Ishikawa (cell line): Measurements from ENCODE around the gene AKNA.

Experiments used
- CEBPB ChIP-seq: IDR thresholded peaks from 2 replicates; pipeline ENCODE4 v1.6.1; 2012
- CREB1 ChIP-seq: IDR thresholded peaks from 2 replicates; pipeline ENCODE4 v1.6.1; 2012; ENCODE audit warnings: low read depth
- EGR1 ChIP-seq: IDR thresholded peaks from 2 replicates; pipeline ENCODE4 v1.6.1; 2012
- EP300 ChIP-seq: IDR thresholded peaks from 2 replicates; pipeline ENCODE4 v1.6.1; 2012; ENCODE audit warnings: borderline replicate concordance
- FOXM1 ChIP-seq: IDR thresholded peaks from 2 replicates; pipeline ENCODE4 v1.6.1; 2012; ENCODE audit warnings: low read depth, borderline replicate concordance
- NFIC ChIP-seq: IDR thresholded peaks from 2 replicates; pipeline ENCODE4 v1.6.1; 2012
- RAD21 ChIP-seq: IDR thresholded peaks from 2 replicates; pipeline ENCODE4 v1.6.1; 2012; ENCODE audit warnings: low read depth
- REST ChIP-seq: IDR thresholded peaks from 2 replicates; pipeline ENCODE4 v1.6.1; 2012; ENCODE audit warnings: low read depth, mild to moderate bottlenecking
- TAF1 ChIP-seq: IDR thresholded peaks from 2 replicates; pipeline ENCODE4 v1.6.1; 2012; ENCODE audit warnings: low read depth, mild to moderate bottlenecking
- TCF12 ChIP-seq: IDR thresholded peaks from 2 replicates; pipeline ENCODE4 v1.6.1; 2012; ENCODE audit warnings: low read depth
- TEAD4 ChIP-seq: IDR thresholded peaks from 2 replicates; pipeline ENCODE4 v1.6.1; 2012
- YY1 ChIP-seq: IDR thresholded peaks from 2 replicates; pipeline ENCODE4 v1.6.1; 2012; ENCODE audit warnings: low read depth
- ZBTB7A ChIP-seq: IDR thresholded peaks from 2 replicates; pipeline ENCODE4 v1.6.1; 2012; ENCODE audit warnings: low read depth
- TF ChIP-seq, protein P1 (sequence below): IDR thresholded peaks from 2 replicates; pipeline ENCODE4 v1.6.1; 2012
- TF ChIP-seq, protein P2 (sequence below): IDR thresholded peaks from 2 replicates; pipeline ENCODE4 v1.6.1; 2012

AKNA gene

GRCh38 chr9:114408645-114409044 is 20.9 kb upstream of the AKNA start:
- TF ChIP-seq ZBTB7A (no peak), EGR1 (no peak), EP300 (no peak), TAF1 (no peak), REST (no peak), CEBPB (no peak), RAD21 (no peak), YY1 (no peak), TCF12 (no peak), FOXM1 (no peak), NFIC (no peak), TEAD4 (no peak), CREB1 (no peak)
- TF ChIP-seq, protein P1, sequence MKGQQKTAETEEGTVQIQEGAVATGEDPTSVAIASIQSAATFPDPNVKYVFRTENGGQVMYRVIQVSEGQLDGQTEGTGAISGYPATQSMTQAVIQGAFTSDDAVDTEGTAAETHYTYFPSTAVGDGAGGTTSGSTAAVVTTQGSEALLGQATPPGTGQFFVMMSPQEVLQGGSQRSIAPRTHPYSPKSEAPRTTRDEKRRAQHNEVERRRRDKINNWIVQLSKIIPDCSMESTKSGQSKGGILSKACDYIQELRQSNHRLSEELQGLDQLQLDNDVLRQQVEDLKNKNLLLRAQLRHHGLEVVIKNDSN = no peak
- TF ChIP-seq, protein P2, sequence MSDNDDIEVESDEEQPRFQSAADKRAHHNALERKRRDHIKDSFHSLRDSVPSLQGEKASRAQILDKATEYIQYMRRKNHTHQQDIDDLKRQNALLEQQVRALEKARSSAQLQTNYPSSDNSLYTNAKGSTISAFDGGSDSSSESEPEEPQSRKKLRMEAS = no peak

GRCh38 chr9:114407889-114408288 is 20.1 kb upstream of the AKNA start:
- TF ChIP-seq, protein P1 = no peak

- TF ChIP-seq FOXM1 = no peak
- no peak for TF ChIP-seq CEBPB
- TF ChIP-seq EP300 = no peak
- no peak for TF ChIP-seq TEAD4
- no peak for TF ChIP-seq CREB1
- no peak for TF ChIP-seq ZBTB7A
- TF ChIP-seq NFIC = no peak
- no peak for TF ChIP-seq REST
- TF ChIP-seq RAD21 = no peak
- no peak for TF ChIP-seq YY1
- TF ChIP-seq, protein P2 = no peak
- TF ChIP-seq, protein P1 = no peak
- no peak for TF ChIP-seq TCF12
- no peak for TF ChIP-seq EGR1
- TF ChIP-seq TAF1 = no peak
Observed at GRCh38 chr9:114406441-114406840, 18.7 kb upstream of the AKNA start.

GRCh38 chr9:114405294-114406034 is 17.7 kb upstream of the AKNA start:
- TF ChIP-seq RAD21 (peak; percentile 93), EP300 (no peak), REST (no peak), CREB1 (no peak)

GRCh38 chr9:114404531-114404930 is 16.7 kb upstream of the AKNA start:
- TF ChIP-seq RAD21 (no peak), TAF1 (no peak), FOXM1 (no peak), EGR1 (no peak), TCF12 (no peak), REST (no peak), YY1 (no peak), CEBPB (no peak), ZBTB7A (no peak), CREB1 (no peak), EP300 (no peak), NFIC (no peak), TEAD4 (no peak)
- TF ChIP-seq, protein P2 = no peak
- TF ChIP-seq, protein P1 = no peak
